AG10803 (cell line): Measurements from ENCODE around the gene HES2.
"Not testable (repeated sequence)": the region's sequence is repeated elsewhere in the genome, so short reads cannot be mapped to it uniquely, and the experiment has no call there.

Experiments used
- DNase-seq: peaks from one replicate; pipeline ENCODE4 v3.0.0; 2010; ENCODE audit warnings: low read depth
- H3K4me3 ChIP-seq: 2 replicates; pipeline ENCODE4 v1.5.1; 2011; ENCODE audit warnings: mild to moderate bottlenecking, low read length, control low read depth
- TF ChIP-seq, protein P1 (sequence below): conservative IDR thresholded peaks from 2 replicates; pipeline ENCODE4 v1.5.1; 2011; ENCODE audit warnings: mild to moderate bottlenecking, low read length, control low read depth, inconsistent platforms

HES2 gene

DNA sequence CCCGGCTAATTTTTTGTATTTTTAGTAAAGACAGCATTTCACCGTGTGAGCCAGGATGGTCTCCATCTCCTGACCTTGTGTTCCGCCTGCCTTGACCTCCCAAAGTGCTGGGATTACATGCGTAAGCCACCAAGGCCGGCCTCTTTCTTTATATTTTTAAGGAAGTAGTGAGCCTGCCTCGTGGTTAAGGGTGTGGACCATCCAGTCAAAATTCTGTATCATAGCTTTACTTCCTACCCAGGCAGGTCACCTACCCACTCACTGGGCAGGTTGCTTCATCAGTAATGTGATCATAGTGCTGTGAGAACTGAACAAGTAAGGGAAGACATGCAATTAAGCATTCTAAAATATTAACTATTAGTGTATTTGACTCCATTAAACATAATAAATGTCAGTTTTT, 18.0 kb downstream of the HES2 start:
- DNase-seq = no peak
- TF ChIP-seq, protein P1, sequence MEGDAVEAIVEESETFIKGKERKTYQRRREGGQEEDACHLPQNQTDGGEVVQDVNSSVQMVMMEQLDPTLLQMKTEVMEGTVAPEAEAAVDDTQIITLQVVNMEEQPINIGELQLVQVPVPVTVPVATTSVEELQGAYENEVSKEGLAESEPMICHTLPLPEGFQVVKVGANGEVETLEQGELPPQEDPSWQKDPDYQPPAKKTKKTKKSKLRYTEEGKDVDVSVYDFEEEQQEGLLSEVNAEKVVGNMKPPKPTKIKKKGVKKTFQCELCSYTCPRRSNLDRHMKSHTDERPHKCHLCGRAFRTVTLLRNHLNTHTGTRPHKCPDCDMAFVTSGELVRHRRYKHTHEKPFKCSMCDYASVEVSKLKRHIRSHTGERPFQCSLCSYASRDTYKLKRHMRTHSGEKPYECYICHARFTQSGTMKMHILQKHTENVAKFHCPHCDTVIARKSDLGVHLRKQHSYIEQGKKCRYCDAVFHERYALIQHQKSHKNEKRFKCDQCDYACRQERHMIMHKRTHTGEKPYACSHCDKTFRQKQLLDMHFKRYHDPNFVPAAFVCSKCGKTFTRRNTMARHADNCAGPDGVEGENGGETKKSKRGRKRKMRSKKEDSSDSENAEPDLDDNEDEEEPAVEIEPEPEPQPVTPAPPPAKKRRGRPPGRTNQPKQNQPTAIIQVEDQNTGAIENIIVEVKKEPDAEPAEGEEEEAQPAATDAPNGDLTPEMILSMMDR = no peak
- no peak overlapping the region for H3K4me3 ChIP-seq

GRCh38 chr1:6399294-6399693, 20.4 kb downstream of the HES2 start:
- TF ChIP-seq, protein P1 = no peak
- no peak overlapping the region for H3K4me3 ChIP-seq
- no peak for DNase-seq

- DNase-seq = no peak
- TF ChIP-seq, protein P1 = no peak
- no peak overlapping the region for H3K4me3 ChIP-seq
Measured at GRCh38 chr1:6397844-6398441, 21.8 kb downstream of the HES2 start.

DNA sequence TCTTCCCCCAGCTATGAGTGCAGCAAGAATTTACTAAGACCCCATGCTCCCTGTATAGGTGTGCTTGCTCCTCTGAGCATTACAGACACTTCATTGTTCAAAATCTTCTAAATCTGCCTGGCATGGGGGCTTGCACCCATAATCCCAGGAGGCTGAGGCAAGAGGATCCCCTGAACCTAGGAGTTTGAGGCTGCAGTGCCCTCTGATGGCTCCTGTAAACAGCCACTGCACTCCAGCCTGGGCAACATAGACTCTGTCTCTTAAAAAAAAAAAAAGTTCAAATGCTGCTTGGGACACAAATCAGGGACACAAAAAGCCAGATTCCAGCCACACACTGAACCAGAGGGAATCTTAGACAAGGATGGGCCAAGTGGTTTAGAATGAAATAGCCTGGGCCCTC, 22.7 kb downstream of the HES2 start:
- DNase-seq = no peak
- H3K4me3 ChIP-seq = no peak overlapping the region
- TF ChIP-seq, protein P1 = no peak

DNA sequence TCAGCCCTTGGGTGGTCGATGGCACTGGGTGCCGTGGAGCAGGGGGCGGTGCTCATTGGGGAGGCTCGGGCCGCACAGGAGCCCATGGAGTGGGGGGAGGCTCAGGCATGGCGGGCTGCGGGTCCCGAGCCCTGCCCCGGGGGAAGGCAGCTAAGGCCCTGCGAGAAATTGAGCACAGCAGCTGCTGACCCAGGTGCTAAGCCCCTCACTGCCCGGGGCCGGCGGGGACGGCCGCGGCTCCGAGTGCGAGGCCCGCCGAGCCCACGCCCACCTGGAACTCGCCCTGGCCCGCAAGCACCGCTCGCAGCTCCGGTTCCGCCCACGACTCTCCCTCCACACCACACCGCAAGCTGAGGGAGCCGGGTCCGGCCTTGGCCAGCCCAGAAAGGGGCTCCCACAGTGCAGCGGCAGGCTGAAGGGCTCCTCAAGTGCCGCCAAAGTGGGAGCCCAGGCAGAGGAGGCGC, 23.9 kb downstream of the HES2 start:
- H3K4me3 ChIP-seq, DNase-seq: not testable (repeated sequence)

DNA sequence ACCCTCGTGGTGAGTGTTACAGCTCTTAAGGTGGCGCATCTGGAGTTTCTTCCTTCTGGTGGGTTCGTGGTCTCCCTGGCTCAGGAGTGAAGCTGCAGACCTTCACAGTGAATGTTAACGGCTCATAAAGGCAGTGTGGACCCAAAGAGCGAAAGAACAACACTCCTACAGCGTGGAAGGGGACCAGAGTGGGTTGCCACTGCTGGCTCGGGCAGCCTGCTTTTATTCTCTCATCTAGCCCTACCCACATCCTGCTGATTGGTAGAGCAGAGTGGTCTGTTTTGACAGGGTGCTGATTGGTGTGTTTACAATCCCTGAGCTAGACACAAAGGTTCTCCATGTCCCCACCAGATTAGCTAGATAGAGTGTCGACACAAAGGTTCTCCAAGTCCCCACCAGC, 24.6 kb downstream of the HES2 start:
- DNase-seq, H3K4me3 ChIP-seq: not testable (repeated sequence)

GRCh38 chr1:6393400-6394187, 26.1 kb downstream of the HES2 start, which contains the start of gene ACOT7:
Gene ACOT7 (minus strand): TSS chr1:6393767. CDS start chr1:6393399, 368 bp downstream.
- H3K4me3 ChIP-seq = peak within 1 kb of the TSS; percentile 70
- DNase-seq = peak; percentile 83
- TF ChIP-seq, protein P1 = peak; percentile 30; the same call in 1 of the 2 replicates

DNA sequence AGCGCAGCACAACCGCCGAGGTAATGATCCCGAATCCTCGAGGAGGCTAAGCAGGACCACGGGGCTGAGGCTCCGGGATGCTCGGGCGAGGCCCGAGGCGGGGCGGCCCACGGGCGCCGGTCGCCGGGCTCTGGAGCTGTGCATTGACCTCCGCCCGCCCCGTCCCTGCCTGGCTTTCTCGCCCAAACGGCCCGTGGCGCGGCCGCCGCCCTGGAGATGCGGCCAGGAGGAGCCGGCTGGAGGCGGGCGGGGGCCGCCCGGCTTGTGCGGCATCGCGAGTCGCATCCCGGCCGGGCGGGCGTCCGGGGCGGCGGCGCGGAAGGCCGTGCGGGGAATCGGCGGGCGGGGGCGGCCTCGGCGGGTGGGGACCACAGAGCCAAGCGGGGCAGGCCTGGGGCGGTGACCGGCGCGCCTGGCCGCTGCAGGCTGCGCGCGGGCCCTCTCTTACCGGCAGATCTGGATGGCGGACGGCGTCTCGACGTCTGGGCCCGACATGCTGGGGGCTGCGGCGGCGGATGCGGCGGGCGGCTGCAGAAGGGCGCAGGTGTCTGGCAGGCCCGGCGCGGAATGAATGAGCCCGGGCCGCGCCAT, 26.8 kb downstream of the HES2 start:
- TF ChIP-seq, protein P1 = no peak
- H3K4me3 ChIP-seq = peak overlapping the region; percentile 54
- no peak for DNase-seq
